CD4-positive, alpha-beta T cell (primary cell): ENCODE measurements around the gene RHCG. TPM values are rescaled to one million over a fixed set of nuclear protein-coding genes. Genes with fewer than 3 reads are reported as not detected.

Source experiments
- ATAC-seq: fragments of 200-7000 bp; cut with Tn5 transposase; one replicate; pipeline ENCODE4 v1.10.0; 2022; ENCODE audit warnings: mild to moderate bottlenecking; ENCODE audit not compliant: poor library complexity
- CTCF ChIA-PET: fragments of 350-600 bp; sonication (Branson Sonifier 250); formaldehyde crosslinking; loops from one replicate; lab custom pipeline; 2021; ENCODE audit warnings: antibody characterized with exemption, inconsistent platforms; lab: Charles Lee
- POLR2A ChIA-PET: fragments of 350-600 bp; sonication (Branson Sonifier 250); formaldehyde crosslinking; loops from one replicate; lab custom pipeline; 2021; ENCODE audit warnings: antibody characterized with exemption, inconsistent platforms; lab: Charles Lee
- DNase-seq, 14 experiments: peaks; one replicate each; pipeline ENCODE4 v3.0.0-alpha.2; 2013 to 2020; ENCODE audit warnings: mixed read lengths in 2 of 14
- H3K27ac ChIP-seq, 2 donors: one replicate each; pipeline versions ENCODE4 v1.5.1 to v1.7.0; 2013; ENCODE audit warnings: low read length in 2 of 2, low read depth in 1 of 2, mild to moderate bottlenecking in 1 of 2
- H3K27me3 ChIP-seq, 2 experiments: 1 replicate in 1 of 2; 2 replicates in 1 of 2; pipeline versions ENCODE4 v1.6.1 to v1.7.0; 2013; ENCODE audit warnings: low read length in 2 of 2, control low read depth in 1 of 2, mild to moderate bottlenecking in 1 of 2, moderate library complexity in 1 of 2; ENCODE audit not compliant: insufficient read depth in 2 of 2, control insufficient read depth in 1 of 2
- H3K36me3 ChIP-seq: one replicate; pipeline ENCODE4 v1.6.1; 2013; ENCODE audit warnings: low read length, control low read depth; ENCODE audit not compliant: insufficient read depth
- H3K4me1 ChIP-seq: one replicate; pipeline ENCODE4 v1.6.1; 2013; ENCODE audit warnings: low read length, control low read depth; ENCODE audit not compliant: insufficient read depth
- H3K4me3 ChIP-seq: one replicate; pipeline ENCODE4 v1.5.1; 2013; ENCODE audit warnings: mild to moderate bottlenecking, low read length, moderate library complexity
- H3K9me3 ChIP-seq, 2 experiments: 1 replicate in 1 of 2; 2 replicates in 1 of 2; pipeline versions ENCODE4 v1.6.1 to v1.7.0; 2013; ENCODE audit warnings: low read length in 2 of 2, mild to moderate bottlenecking in 2 of 2, control low read depth in 1 of 2, moderate library complexity in 1 of 2; ENCODE audit not compliant: control insufficient read depth in 1 of 2, insufficient read depth in 1 of 2
- H3K27ac Mint-ChIP-seq: one replicate; pipeline ENCODE4 v1.8.0; 2020; ENCODE audit warnings: mixed read lengths
- H3K27me3 Mint-ChIP-seq: one replicate; pipeline ENCODE4 v1.8.0; 2021; ENCODE audit warnings: mixed read lengths
- H3K36me3 Mint-ChIP-seq: one replicate; pipeline ENCODE4 v1.8.0; 2021; ENCODE audit warnings: low read depth, mixed read lengths
- H3K4me1 Mint-ChIP-seq: one replicate; pipeline ENCODE4 v1.8.0; 2021; ENCODE audit warnings: low read depth, mixed read lengths
- H3K4me3 Mint-ChIP-seq: one replicate; pipeline ENCODE4 v1.8.0; 2020; ENCODE audit warnings: mild to moderate bottlenecking, mixed read lengths
- H3K9me3 Mint-ChIP-seq: one replicate; pipeline ENCODE4 v1.8.0; 2020; ENCODE audit warnings: mixed read lengths
- intact Hi-C, 2 experiments: fragments of 100-400 bp; cut with DNase I in 1 of 2; cut with micrococcal nuclease in 1 of 2; formaldehyde crosslinking; loops; one replicate each; pipeline versions ENCODE4 v1.15.1 to v1.9.0; 2023 to 2025; cut with DNase I, micrococcal nuclease
- total RNA-seq, 174 experiments: library from RNA in 2 of 174; stranded (reverse) in 2 of 174; gene quantifications; one replicate each; pipeline ENCODE4 v1.2.3 and lab custom pipeline; 2021 to 2026
- TF ChIP-seq, protein P1 (sequence below): fragments of 200-600 bp; IDR thresholded peaks from one replicate; pipeline ENCODE4 v1.8.0; 2022; ENCODE audit warnings: antibody characterized with exemption, mild to moderate bottlenecking

The RHCG gene
- total RNA-seq, 2 experiments from 2014 or later = not detected

DNA sequence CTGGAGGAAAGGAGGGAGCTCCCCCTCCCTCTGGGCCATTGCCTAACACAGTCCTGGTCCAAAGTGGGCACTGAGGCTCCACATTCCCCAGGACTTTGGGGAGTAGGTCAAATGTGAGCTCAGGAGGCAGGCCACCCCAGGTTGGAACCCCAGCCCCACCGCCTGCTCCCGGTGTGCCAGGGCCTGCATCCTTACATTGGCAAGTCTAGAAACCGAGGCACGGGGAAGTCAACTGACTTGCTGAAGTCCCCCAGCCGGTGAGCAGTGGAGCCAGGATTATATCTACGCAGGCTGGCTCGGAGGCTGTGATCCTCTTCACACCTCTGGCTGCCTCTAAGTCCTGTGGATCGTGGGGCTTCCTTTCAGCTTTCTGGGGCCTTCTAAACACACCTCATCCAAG lies 48.7 kb downstream of the RHCG start:
- no peak overlapping the region for H3K27ac ChIP-seq
- peaks cover 28 to 38% of the 10 kb centered on the region in 2 experiments for H3K27me3 ChIP-seq
- DNase-seq (no peak), ATAC-seq (no peak)
- H3K4me1 Mint-ChIP-seq = no peaks in the 10 kb centered on the region
- H3K27ac Mint-ChIP-seq = no peak overlapping the region
- H3K27me3 Mint-ChIP-seq = peaks cover 72% of the 10 kb centered on the region
- no peaks in the 10 kb centered on the region for H3K36me3 Mint-ChIP-seq
- no peaks in the 10 kb centered on the region for H3K9me3 Mint-ChIP-seq
- POLR2A ChIA-PET = no interaction called here
- TF ChIP-seq, protein P1, sequence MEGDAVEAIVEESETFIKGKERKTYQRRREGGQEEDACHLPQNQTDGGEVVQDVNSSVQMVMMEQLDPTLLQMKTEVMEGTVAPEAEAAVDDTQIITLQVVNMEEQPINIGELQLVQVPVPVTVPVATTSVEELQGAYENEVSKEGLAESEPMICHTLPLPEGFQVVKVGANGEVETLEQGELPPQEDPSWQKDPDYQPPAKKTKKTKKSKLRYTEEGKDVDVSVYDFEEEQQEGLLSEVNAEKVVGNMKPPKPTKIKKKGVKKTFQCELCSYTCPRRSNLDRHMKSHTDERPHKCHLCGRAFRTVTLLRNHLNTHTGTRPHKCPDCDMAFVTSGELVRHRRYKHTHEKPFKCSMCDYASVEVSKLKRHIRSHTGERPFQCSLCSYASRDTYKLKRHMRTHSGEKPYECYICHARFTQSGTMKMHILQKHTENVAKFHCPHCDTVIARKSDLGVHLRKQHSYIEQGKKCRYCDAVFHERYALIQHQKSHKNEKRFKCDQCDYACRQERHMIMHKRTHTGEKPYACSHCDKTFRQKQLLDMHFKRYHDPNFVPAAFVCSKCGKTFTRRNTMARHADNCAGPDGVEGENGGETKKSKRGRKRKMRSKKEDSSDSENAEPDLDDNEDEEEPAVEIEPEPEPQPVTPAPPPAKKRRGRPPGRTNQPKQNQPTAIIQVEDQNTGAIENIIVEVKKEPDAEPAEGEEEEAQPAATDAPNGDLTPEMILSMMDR = no peak
- no peaks in the 10 kb centered on the region for H3K36me3 ChIP-seq
- H3K4me1 ChIP-seq = no peaks in the 10 kb centered on the region
- no peaks in the 10 kb centered on the region for H3K9me3 ChIP-seq
- CTCF ChIA-PET = no interaction called here
- H3K4me3 Mint-ChIP-seq = no peak overlapping the region
- no peak overlapping the region for H3K4me3 ChIP-seq
- intact Hi-C loops = no loop called here

DNA sequence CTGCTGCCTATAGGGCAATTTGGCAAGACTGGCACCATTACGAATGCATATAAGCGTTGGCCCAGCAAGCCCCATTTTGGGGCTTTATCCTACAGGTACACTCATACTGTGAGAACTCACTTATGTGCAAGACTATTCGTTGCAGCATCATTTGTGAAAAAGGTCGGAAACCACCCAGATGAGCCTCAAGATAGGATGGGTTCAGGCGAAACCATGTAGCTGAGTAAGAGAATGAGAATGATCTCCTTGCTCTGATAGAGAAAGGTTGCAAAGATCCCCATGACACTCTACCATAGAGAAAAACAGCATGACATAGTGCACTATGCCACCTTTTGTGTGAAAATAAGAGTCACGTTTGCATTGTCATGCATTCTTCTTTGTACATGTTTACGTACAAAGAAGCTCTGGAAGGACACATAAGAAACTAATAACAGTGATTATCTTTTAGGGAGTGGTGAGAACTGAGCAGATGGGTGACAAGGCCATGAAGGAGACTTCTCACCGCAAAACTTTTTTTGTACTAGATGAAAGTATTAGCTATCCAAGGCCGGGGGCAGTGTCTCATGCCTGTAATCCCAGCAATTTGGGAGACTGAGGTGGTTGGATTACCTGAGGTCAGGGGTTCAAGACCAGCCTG lies 50.0 kb downstream of the RHCG start:
- Histone ChIP-seq H3K4me3 (no peak overlapping the region), H3K4me1 (peaks cover 4% of the 10 kb centered on the region), H3K36me3 (no peaks in the 10 kb centered on the region), H3K27me3 (peaks cover 25 to 33% of the 10 kb centered on the region in 2 experiments), H3K9me3 (no peaks in the 10 kb centered on the region), H3K27ac (no peak overlapping the region)
- intact Hi-C loops = no loop called here
- no peak overlapping the region for H3K27ac Mint-ChIP-seq
- no peak for ATAC-seq
- peaks cover 67% of the 10 kb centered on the region for H3K27me3 Mint-ChIP-seq
- no peaks in the 10 kb centered on the region for H3K4me1 Mint-ChIP-seq
- H3K36me3 Mint-ChIP-seq = no peaks in the 10 kb centered on the region
- H3K9me3 Mint-ChIP-seq = no peaks in the 10 kb centered on the region
- CTCF ChIA-PET = no interaction called here
- DNase-seq = no peak
- TF ChIP-seq, protein P1 = no peak
- POLR2A ChIA-PET = no interaction called here
- no peak overlapping the region for H3K4me3 Mint-ChIP-seq

DNA sequence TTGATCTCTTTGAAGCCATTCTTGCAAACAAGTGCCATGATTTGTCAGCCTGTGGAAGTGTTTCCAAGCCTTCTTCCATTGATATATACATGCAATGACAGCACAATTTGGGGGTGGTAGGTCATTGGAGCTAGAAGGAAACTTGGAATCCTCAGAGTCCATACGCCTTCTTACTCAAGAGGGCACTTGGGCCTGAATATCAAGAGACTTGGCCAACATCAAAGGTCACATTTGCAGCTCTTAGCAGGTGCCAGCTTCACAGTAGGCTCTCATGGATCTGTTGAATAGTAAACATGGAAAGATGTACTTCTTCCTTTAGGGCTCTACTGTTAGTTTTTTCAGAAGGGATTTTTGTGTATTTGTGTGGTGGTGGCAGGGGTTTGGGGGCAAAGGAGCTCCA lies 50.9 kb downstream of the RHCG start:
- CTCF ChIA-PET = no interaction called here
- no peak for ATAC-seq
- TF ChIP-seq, protein P1 = no peak
- peaks cover 4% of the 10 kb centered on the region for H3K4me1 ChIP-seq
- no peak overlapping the region for H3K4me3 ChIP-seq
- no peaks in the 10 kb centered on the region for H3K4me1 Mint-ChIP-seq
- DNase-seq = no peak
- POLR2A ChIA-PET = no interaction called here
- no peaks in the 10 kb centered on the region for H3K36me3 Mint-ChIP-seq
- H3K9me3 Mint-ChIP-seq = no peaks in the 10 kb centered on the region
- H3K4me3 Mint-ChIP-seq = no peak overlapping the region
- intact Hi-C loops = no loop called here
- no peak overlapping the region for H3K27ac ChIP-seq
- no peaks in the 10 kb centered on the region for H3K36me3 ChIP-seq
- H3K27me3 Mint-ChIP-seq = peaks cover 61% of the 10 kb centered on the region
- no peak overlapping the region for H3K27ac Mint-ChIP-seq
- H3K27me3 ChIP-seq = peaks cover 23 to 27% of the 10 kb centered on the region in 2 experiments
- H3K9me3 ChIP-seq = no peaks in the 10 kb centered on the region
